ENCODE measurements around the gene KLK12.

The KLK12 gene

GRCh38 chr19:51031220-51031879 lies 3.5 kb downstream of the KLK12 start:
- TF ChIP-seq ZFP30 (CRISPR knock-in tag; IDR thresholded peaks at IDR 0.05), result no peak
- TF ChIP-seq, protein P1, sequence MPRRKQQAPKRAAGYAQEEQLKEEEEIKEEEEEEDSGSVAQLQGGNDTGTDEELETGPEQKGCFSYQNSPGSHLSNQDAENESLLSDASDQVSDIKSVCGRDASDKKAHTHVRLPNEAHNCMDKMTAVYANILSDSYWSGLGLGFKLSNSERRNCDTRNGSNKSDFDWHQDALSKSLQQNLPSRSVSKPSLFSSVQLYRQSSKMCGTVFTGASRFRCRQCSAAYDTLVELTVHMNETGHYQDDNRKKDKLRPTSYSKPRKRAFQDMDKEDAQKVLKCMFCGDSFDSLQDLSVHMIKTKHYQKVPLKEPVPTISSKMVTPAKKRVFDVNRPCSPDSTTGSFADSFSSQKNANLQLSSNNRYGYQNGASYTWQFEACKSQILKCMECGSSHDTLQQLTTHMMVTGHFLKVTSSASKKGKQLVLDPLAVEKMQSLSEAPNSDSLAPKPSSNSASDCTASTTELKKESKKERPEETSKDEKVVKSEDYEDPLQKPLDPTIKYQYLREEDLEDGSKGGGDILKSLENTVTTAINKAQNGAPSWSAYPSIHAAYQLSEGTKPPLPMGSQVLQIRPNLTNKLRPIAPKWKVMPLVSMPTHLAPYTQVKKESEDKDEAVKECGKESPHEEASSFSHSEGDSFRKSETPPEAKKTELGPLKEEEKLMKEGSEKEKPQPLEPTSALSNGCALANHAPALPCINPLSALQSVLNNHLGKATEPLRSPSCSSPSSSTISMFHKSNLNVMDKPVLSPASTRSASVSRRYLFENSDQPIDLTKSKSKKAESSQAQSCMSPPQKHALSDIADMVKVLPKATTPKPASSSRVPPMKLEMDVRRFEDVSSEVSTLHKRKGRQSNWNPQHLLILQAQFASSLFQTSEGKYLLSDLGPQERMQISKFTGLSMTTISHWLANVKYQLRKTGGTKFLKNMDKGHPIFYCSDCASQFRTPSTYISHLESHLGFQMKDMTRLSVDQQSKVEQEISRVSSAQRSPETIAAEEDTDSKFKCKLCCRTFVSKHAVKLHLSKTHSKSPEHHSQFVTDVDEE (CRISPR knock-in tag; IDR thresholded peaks at IDR 0.05), result no peak
- no peak for TF ChIP-seq ZFP3 (CRISPR knock-in tag; IDR thresholded peaks at IDR 0.05)
- no peak for TF ChIP-seq SNAI2 (CRISPR knock-in tag; IDR thresholded peaks at IDR 0.05)
- no peak for TF ChIP-seq POU6F1 (CRISPR knock-in tag; IDR thresholded peaks at IDR 0.05; ENCODE audit: borderline replicate concordance, low read depth)
- TF ChIP-seq TCF4 (CRISPR knock-in tag; IDR thresholded peaks at IDR 0.05; ENCODE audit: borderline replicate concordance), result no peak
- no peak for ATAC-seq

DNA sequence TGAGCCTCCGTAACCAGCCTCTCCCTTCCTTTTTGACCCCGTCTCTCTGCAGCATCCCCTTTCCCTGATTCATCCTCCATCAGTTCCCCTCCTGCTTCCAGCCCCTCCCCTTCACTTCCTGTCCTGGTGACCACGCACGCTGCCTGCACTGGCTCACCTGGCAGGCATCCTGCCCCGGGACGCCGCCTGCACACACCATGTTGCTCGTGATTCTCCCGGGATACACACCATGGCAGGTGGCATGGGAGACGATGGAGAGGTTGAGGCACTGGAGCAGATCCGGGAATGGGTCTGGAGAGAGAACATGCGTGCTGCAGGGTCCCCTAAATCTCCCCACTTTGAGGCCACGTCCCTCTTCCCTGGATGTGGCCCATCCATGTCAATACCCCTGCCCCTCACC lies 4.2 kb downstream of the KLK12 start:
- TF ChIP-seq ZNF565 (CRISPR knock-in tag; conservative IDR thresholded peaks at IDR 0.05; ENCODE audit: low read depth) (no peak), ISL1 (CRISPR knock-in tag; IDR thresholded peaks at IDR 0.05) (no peak), ZFP30 (CRISPR knock-in tag; IDR thresholded peaks at IDR 0.05) (no peak), TOX (CRISPR knock-in tag; IDR thresholded peaks at IDR 0.05; ENCODE audit: borderline replicate concordance) (no peak), ARNTL (CRISPR knock-in tag; IDR thresholded peaks at IDR 0.05; ENCODE audit: borderline replicate concordance, low read depth) (no peak), GLIS3 (CRISPR knock-in tag; IDR thresholded peaks at IDR 0.05) (no peak), CSRNP3 (CRISPR knock-in tag; IDR thresholded peaks at IDR 0.05) (no peak), ZFP3 (CRISPR knock-in tag; IDR thresholded peaks at IDR 0.05) (no peak), BACH2 (CRISPR knock-in tag; IDR thresholded peaks at IDR 0.05; ENCODE audit: borderline replicate concordance) (no peak), ESRRG (CRISPR knock-in tag; IDR thresholded peaks at IDR 0.05) (no peak), POU6F1 (CRISPR knock-in tag; IDR thresholded peaks at IDR 0.05; ENCODE audit: borderline replicate concordance, low read depth) (no peak), CSDC2 (CRISPR knock-in tag; IDR thresholded peaks at IDR 0.05) (no peak), ZNF8 (CRISPR knock-in tag; IDR thresholded peaks at IDR 0.05) (no peak), OSR1 (CRISPR knock-in tag; IDR thresholded peaks at IDR 0.05) (no peak), SNAI2 (CRISPR knock-in tag; IDR thresholded peaks at IDR 0.05) (no peak), ZC3H10 (CRISPR knock-in tag; IDR thresholded peaks at IDR 0.05) (no peak), PPARA (CRISPR knock-in tag; IDR thresholded peaks at IDR 0.05; ENCODE audit: borderline replicate concordance) (no peak)
- TF ChIP-seq, protein P2, sequence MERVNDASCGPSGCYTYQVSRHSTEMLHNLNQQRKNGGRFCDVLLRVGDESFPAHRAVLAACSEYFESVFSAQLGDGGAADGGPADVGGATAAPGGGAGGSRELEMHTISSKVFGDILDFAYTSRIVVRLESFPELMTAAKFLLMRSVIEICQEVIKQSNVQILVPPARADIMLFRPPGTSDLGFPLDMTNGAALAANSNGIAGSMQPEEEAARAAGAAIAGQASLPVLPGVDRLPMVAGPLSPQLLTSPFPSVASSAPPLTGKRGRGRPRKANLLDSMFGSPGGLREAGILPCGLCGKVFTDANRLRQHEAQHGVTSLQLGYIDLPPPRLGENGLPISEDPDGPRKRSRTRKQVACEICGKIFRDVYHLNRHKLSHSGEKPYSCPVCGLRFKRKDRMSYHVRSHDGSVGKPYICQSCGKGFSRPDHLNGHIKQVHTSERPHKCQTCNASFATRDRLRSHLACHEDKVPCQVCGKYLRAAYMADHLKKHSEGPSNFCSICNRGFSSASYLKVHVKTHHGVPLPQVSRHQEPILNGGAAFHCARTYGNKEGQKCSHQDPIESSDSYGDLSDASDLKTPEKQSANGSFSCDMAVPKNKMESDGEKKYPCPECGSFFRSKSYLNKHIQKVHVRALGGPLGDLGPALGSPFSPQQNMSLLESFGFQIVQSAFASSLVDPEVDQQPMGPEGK (CRISPR knock-in tag; IDR thresholded peaks at IDR 0.05; ENCODE audit: borderline replicate concordance), result no peak
- TF ChIP-seq, protein P3, sequence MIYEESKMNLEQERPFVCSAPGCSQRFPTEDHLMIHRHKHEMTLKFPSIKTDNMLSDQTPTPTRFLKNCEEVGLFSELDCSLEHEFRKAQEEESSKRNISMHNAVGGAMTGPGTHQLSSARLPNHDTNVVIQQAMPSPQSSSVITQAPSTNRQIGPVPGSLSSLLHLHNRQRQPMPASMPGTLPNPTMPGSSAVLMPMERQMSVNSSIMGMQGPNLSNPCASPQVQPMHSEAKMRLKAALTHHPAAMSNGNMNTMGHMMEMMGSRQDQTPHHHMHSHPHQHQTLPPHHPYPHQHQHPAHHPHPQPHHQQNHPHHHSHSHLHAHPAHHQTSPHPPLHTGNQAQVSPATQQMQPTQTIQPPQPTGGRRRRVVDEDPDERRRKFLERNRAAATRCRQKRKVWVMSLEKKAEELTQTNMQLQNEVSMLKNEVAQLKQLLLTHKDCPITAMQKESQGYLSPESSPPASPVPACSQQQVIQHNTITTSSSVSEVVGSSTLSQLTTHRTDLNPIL (CRISPR knock-in tag; IDR thresholded peaks at IDR 0.05; ENCODE audit: low read depth), result no peak
- TF ChIP-seq, protein P1 (CRISPR knock-in tag; IDR thresholded peaks at IDR 0.05), result no peak
- ATAC-seq, result no peak
